ENCODE measurements around the gene CYBC1. TPM values are rescaled to one million over a fixed set of nuclear protein-coding genes. Genes with fewer than 3 reads are reported as not detected.

Gene CYBC1
- total and polyA plus RNA-seq, 2 donors = 27.2 to 85.3 TPM

- WGBS = 96% methylated on average over 34 of the region's 34 CpGs
- Histone ChIP-seq H3K27ac (ENCODE audit: low read depth) (no peak overlapping the region), H3K36me3 (ENCODE audit: insufficient read depth) (peaks cover 2% of the 10 kb centered on the region), H3K4me3 (ENCODE audit: low read depth, low read length) (no peak overlapping the region), H3K4me1 (ENCODE audit: insufficient read depth) (no peaks in the 10 kb centered on the region)
- DNase-seq (ENCODE audit: extremely low spot score) = no peak
Observed at GRCh38 chr17:82439829-82440365, 10.7 kb downstream of the CYBC1 start.

GRCh38 chr17:82439194-82439828, 11.2 kb downstream of the CYBC1 start:
- WGBS = 87% methylated on average over 29 of the region's 29 CpGs
- peaks cover 2% of the 10 kb centered on the region for H3K36me3 ChIP-seq (ENCODE audit: insufficient read depth)

GRCh38 chr17:82438401-82439193, 12.0 kb downstream of the CYBC1 start:
- WGBS = 89% methylated on average over 26 of the region's 26 CpGs
- H3K36me3 ChIP-seq (ENCODE audit: insufficient read depth) = peaks cover 2% of the 10 kb centered on the region
- no peaks in the 10 kb centered on the region for H3K4me1 ChIP-seq (ENCODE audit: insufficient read depth)
- no peak for DNase-seq (ENCODE audit: extremely low spot score)
- H3K27ac ChIP-seq (ENCODE audit: low read depth) = no peak overlapping the region
- no peak overlapping the region for H3K4me3 ChIP-seq (ENCODE audit: low read depth, low read length)

More at GRCh38 chr17:82439194-82439828, 11.2 kb downstream of the CYBC1 start:
- no peaks in the 10 kb centered on the region for H3K4me1 ChIP-seq (ENCODE audit: insufficient read depth)
- H3K4me3 ChIP-seq (ENCODE audit: low read depth, low read length) = no peak overlapping the region
- DNase-seq (ENCODE audit: extremely low spot score) = no peak
- H3K27ac ChIP-seq (ENCODE audit: low read depth) = no peak overlapping the region

GRCh38 chr17:82437325-82437668, 13.3 kb downstream of the CYBC1 start:
- Histone ChIP-seq H3K36me3 (ENCODE audit: insufficient read depth) (peaks cover 2% of the 10 kb centered on the region), H3K27ac (ENCODE audit: low read depth) (no peak overlapping the region), H3K4me3 (ENCODE audit: low read depth, low read length) (no peak overlapping the region), H3K4me1 (ENCODE audit: insufficient read depth) (no peaks in the 10 kb centered on the region)
- DNase-seq (ENCODE audit: extremely low spot score) = no peak
- WGBS = 94% methylated on average over 18 of the region's 18 CpGs

- 92% methylated on average over 36 of the region's 36 CpGs for WGBS
- no peak for DNase-seq (ENCODE audit: extremely low spot score)
- peaks cover 2% of the 10 kb centered on the region for H3K36me3 ChIP-seq (ENCODE audit: insufficient read depth)
Observed at GRCh38 chr17:82436601-82437324, 13.8 kb downstream of the CYBC1 start.

GRCh38 chr17:82435601-82436583, 14.7 kb downstream of the CYBC1 start:
- DNase-seq (ENCODE audit: extremely low spot score) = no peak
- H3K36me3 ChIP-seq (ENCODE audit: insufficient read depth) = peaks cover 2% of the 10 kb centered on the region
- no peak overlapping the region for H3K4me3 ChIP-seq (ENCODE audit: low read depth, low read length)
- H3K27ac ChIP-seq (ENCODE audit: low read depth) = no peak overlapping the region
- WGBS = 90% methylated on average over 43 of the region's 43 CpGs
- no peaks in the 10 kb centered on the region for H3K4me1 ChIP-seq (ENCODE audit: insufficient read depth)

More at GRCh38 chr17:82436601-82437324, 13.8 kb downstream of the CYBC1 start:
- Histone ChIP-seq H3K4me1 (ENCODE audit: insufficient read depth) (no peaks in the 10 kb centered on the region), H3K4me3 (ENCODE audit: low read depth, low read length) (no peak overlapping the region), H3K27ac (ENCODE audit: low read depth) (no peak overlapping the region)

- no peak overlapping the region for H3K27ac ChIP-seq (ENCODE audit: low read depth)
- peaks cover 2% of the 10 kb centered on the region for H3K36me3 ChIP-seq (ENCODE audit: insufficient read depth)
- WGBS = 87% methylated on average over 12 of the region's 12 CpGs
- DNase-seq (ENCODE audit: extremely low spot score) = no peak
- no peaks in the 10 kb centered on the region for H3K4me1 ChIP-seq (ENCODE audit: insufficient read depth)
- no peak overlapping the region for H3K4me3 ChIP-seq (ENCODE audit: low read depth, low read length)
Observed at GRCh38 chr17:82435103-82435502, 15.4 kb downstream of the CYBC1 start.

GRCh38 chr17:82434216-82434565, 16.4 kb downstream of the CYBC1 start:
- DNase-seq (ENCODE audit: extremely low spot score) = no peak
- Histone ChIP-seq H3K36me3 (ENCODE audit: insufficient read depth) (peaks cover 2% of the 10 kb centered on the region), H3K4me1 (ENCODE audit: insufficient read depth) (no peaks in the 10 kb centered on the region), H3K27ac (ENCODE audit: low read depth) (no peak overlapping the region), H3K4me3 (ENCODE audit: low read depth, low read length) (no peak overlapping the region)
- 74% methylated on average over 3 of the region's 3 CpGs for WGBS

- Histone ChIP-seq H3K36me3 (ENCODE audit: insufficient read depth) (peaks cover 2% of the 10 kb centered on the region), H3K4me3 (ENCODE audit: low read depth, low read length) (no peak overlapping the region), H3K4me1 (ENCODE audit: insufficient read depth) (no peaks in the 10 kb centered on the region), H3K27ac (ENCODE audit: low read depth) (no peak overlapping the region)
- 92% methylated on average over 32 of the region's 32 CpGs for WGBS
- no peak for DNase-seq (ENCODE audit: extremely low spot score)
Observed at GRCh38 chr17:82433560-82434215, 16.9 kb downstream of the CYBC1 start.

GRCh38 chr17:82432017-82432416, 18.5 kb downstream of the CYBC1 start:
- H3K4me1 ChIP-seq (ENCODE audit: insufficient read depth) = no peaks in the 10 kb centered on the region
- no peak overlapping the region for H3K4me3 ChIP-seq (ENCODE audit: low read depth, low read length)
- WGBS = 83% methylated on average over 8 of the region's 8 CpGs
- no peak for DNase-seq (ENCODE audit: extremely low spot score)
- no peaks in the 10 kb centered on the region for H3K36me3 ChIP-seq (ENCODE audit: insufficient read depth)
- H3K27ac ChIP-seq (ENCODE audit: low read depth) = no peak overlapping the region

- no peaks in the 10 kb centered on the region for H3K36me3 ChIP-seq (ENCODE audit: insufficient read depth)
- H3K27ac ChIP-seq (ENCODE audit: low read depth) = no peak overlapping the region
- no peak for DNase-seq (ENCODE audit: extremely low spot score)
- WGBS = 88% methylated on average over 7 of the region's 7 CpGs
- H3K4me3 ChIP-seq (ENCODE audit: low read depth, low read length) = no peak overlapping the region
- H3K4me1 ChIP-seq (ENCODE audit: insufficient read depth) = no peaks in the 10 kb centered on the region
Observed at GRCh38 chr17:82429824-82430223, 20.7 kb downstream of the CYBC1 start.

- no peak for DNase-seq (ENCODE audit: extremely low spot score)
- WGBS = 98% methylated on average over 3 of the region's 3 CpGs
- Histone ChIP-seq H3K36me3 (ENCODE audit: insufficient read depth) (no peaks in the 10 kb centered on the region), H3K4me3 (ENCODE audit: low read depth, low read length) (no peak overlapping the region), H3K4me1 (ENCODE audit: insufficient read depth) (no peaks in the 10 kb centered on the region), H3K27ac (ENCODE audit: low read depth) (no peak overlapping the region)
Observed at GRCh38 chr17:82428546-82428945, 22.0 kb downstream of the CYBC1 start.

All from urinary bladder (tissue), 4 donors.